HepG2 (cell line): ENCODE measurements around the gene RAD17. TPM values are rescaled to one million over a fixed set of nuclear protein-coding genes. Genes with fewer than 3 reads are reported as not detected.

Experiments
- AKNA ChIP-seq: sonication (generic); formaldehyde crosslinking; IDR thresholded peaks from 2 replicates; pipeline ENCODE4 v1.4.0; 2020; ENCODE audit warnings: missing genetic modification reagents, borderline replicate concordance
- ARNTL ChIP-seq: sonication (generic); formaldehyde crosslinking; IDR thresholded peaks from 2 replicates; pipeline ENCODE4 v1.4.0; 2020; ENCODE audit warnings: mild to moderate bottlenecking, missing genetic modification reagents
- ATRX ChIP-seq: sonication (generic); formaldehyde crosslinking; IDR thresholded peaks from 2 replicates; pipeline ENCODE4 v1.4.0; 2020; ENCODE audit warnings: missing genetic modification reagents, borderline replicate concordance
- GABPA ChIP-seq, 2 experiments: IDR thresholded peaks; 2 replicates each; pipeline ENCODE4 v1.6.1; 2011 to 2016; ENCODE audit warnings: low read depth in 2 of 2, low read length in 1 of 2, missing biosample characterization in 1 of 2, missing genetic modification characterization in 1 of 2
- GLI4 ChIP-seq: sonication (generic); formaldehyde crosslinking; IDR thresholded peaks from 2 replicates; pipeline ENCODE4 v1.5.1; 2020; ENCODE audit warnings: missing genetic modification reagents, mild to moderate bottlenecking, moderate library complexity, borderline replicate concordance
- GMEB2 ChIP-seq: IDR thresholded peaks from 2 replicates; pipeline ENCODE4 v1.6.1; 2016; ENCODE audit warnings: missing biosample characterization, missing genetic modification reagents, low read depth
- HNF1B ChIP-seq: sonication (generic); formaldehyde crosslinking; IDR thresholded peaks from 2 replicates; pipeline ENCODE4 v1.5.1; 2020; ENCODE audit warnings: mild to moderate bottlenecking, moderate library complexity, missing genetic modification reagents
- KLF16 ChIP-seq, 2 experiments: sonication (generic) in 1 of 2; formaldehyde crosslinking in 1 of 2; IDR thresholded peaks; 2 replicates each; pipeline versions ENCODE4 v1.6.1 to v1.8.0; 2016 to 2023; ENCODE audit warnings: missing genetic modification reagents in 2 of 2, missing compliant biosample characterization in 1 of 2
- MAFG ChIP-seq: sonication (generic); formaldehyde crosslinking; IDR thresholded peaks from 2 replicates; pipeline ENCODE4 v1.5.1; 2020; ENCODE audit warnings: mild to moderate bottlenecking, missing genetic modification reagents
- MAZ ChIP-seq, 2 experiments: sonication (generic) in 1 of 2; formaldehyde crosslinking in 1 of 2; IDR thresholded peaks; 2 replicates each; pipeline versions ENCODE4 v1.5.0 to v1.6.1; 2012 to 2020; ENCODE audit warnings: low read depth in 2 of 2, mild to moderate bottlenecking in 2 of 2, borderline replicate concordance in 1 of 2, improper control_type of control experiment in 1 of 2, low read length in 1 of 2, missing genetic modification reagents in 1 of 2, moderate library complexity in 1 of 2
- NCOA5 ChIP-seq: sonication (generic); formaldehyde crosslinking; IDR thresholded peaks from 2 replicates; pipeline ENCODE4 v1.4.0; 2020; ENCODE audit warnings: missing genetic modification reagents
- SALL2 ChIP-seq: sonication (generic); formaldehyde crosslinking; IDR thresholded peaks from 2 replicates; pipeline ENCODE4 v1.8.1; 2023; ENCODE audit warnings: mild to moderate bottlenecking, missing genetic modification reagents, inconsistent platforms
- SMYD3 ChIP-seq: sonication (generic); formaldehyde crosslinking; IDR thresholded peaks from 2 replicates; pipeline ENCODE4 v1.8.1; 2023; ENCODE audit warnings: mild to moderate bottlenecking, missing genetic modification reagents
- SP4 ChIP-seq: sonication (generic); formaldehyde crosslinking; IDR thresholded peaks from 2 replicates; pipeline ENCODE4 v1.8.1; 2023; ENCODE audit warnings: mild to moderate bottlenecking, missing genetic modification reagents
- ZNF296 ChIP-seq: sonication (generic); formaldehyde crosslinking; conservative IDR thresholded peaks from 2 replicates; pipeline ENCODE4 v1.5.0; 2020; ENCODE audit warnings: mild to moderate bottlenecking, missing genetic modification reagents
- ZNF446 ChIP-seq: sonication (generic); formaldehyde crosslinking; IDR thresholded peaks from 2 replicates; pipeline ENCODE4 v1.5.0; 2020; ENCODE audit warnings: mild to moderate bottlenecking, missing genetic modification reagents
- ZNF558 ChIP-seq: sonication (generic); formaldehyde crosslinking; IDR thresholded peaks from 2 replicates; pipeline ENCODE4 v1.9.0; 2022; ENCODE audit warnings: mild to moderate bottlenecking, missing genetic modification reagents, borderline replicate concordance
- ZNF567 ChIP-seq: sonication (generic); formaldehyde crosslinking; IDR thresholded peaks from 2 replicates; pipeline ENCODE4 v1.8.1; 2023; ENCODE audit warnings: mild to moderate bottlenecking, missing genetic modification reagents, borderline replicate concordance
- ZNF766 ChIP-seq: sonication (generic); formaldehyde crosslinking; IDR thresholded peaks from 2 replicates; pipeline ENCODE4 v1.5.0; 2020; ENCODE audit warnings: missing genetic modification reagents, borderline replicate concordance
- ZNF776 ChIP-seq: sonication (generic); formaldehyde crosslinking; IDR thresholded peaks from 2 replicates; pipeline ENCODE4 v1.4.0; 2020; ENCODE audit warnings: mild to moderate bottlenecking, missing genetic modification reagents
- ZNF792 ChIP-seq: IDR thresholded peaks from 2 replicates; pipeline ENCODE4 v1.6.1; 2016
- polyA plus RNA-seq, 8 experiments: library from polyadenylated mRNA; depleted of rRNA in 3 of 8; stranded (reverse) in 7 of 8; unstranded in 1 of 8; fragments of >200 nt; fragmentation: Illumina TruSeq in 4 of 8; extraction: Trizol in 4 of 8; gene quantifications; 2 replicates each; pipeline versions ENCODE4 v1.2.1 to v1.2.3, GENCODE V29; 2011 to 2016; ENCODE audit warnings: low read depth in 4 of 8, missing spikeins in 1 of 8, mixed read lengths in 1 of 8; ENCODE audit not compliant: insufficient read depth in 1 of 8
- total RNA-seq, 5 experiments: library from RNA; depleted of rRNA; stranded (reverse); fragments of >200 nt; fragmentation: Illumina TruSeq; extraction: Trizol; gene quantifications; 2 replicates each; pipeline ENCODE4 v1.2.3, GENCODE V29; 2016; ENCODE audit warnings: low read depth in 1 of 5

Gene RAD17
- total and polyA plus RNA-seq, 2 of the 13 experiments (the other 11 are each of a cell fraction or from before 2014, with no cell fraction given): 24.0 to 25.9 TPM

GRCh38 chr5:69414885-69415583 is 45.4 kb downstream of the RAD17 start, which contains the start of gene MARVELD2 (continued):
- no peak for TF ChIP-seq AKNA (CRISPR knock-in tag)
- no peak for TF ChIP-seq ZNF296
- no peak; the same call in 1 of the 2 replicates for TF ChIP-seq ZNF766
- TF ChIP-seq ARNTL: peak; percentile 89
- TF ChIP-seq MAFG (CRISPR knock-in tag): no peak
- peak; percentile 29; the same call in 1 of the 2 replicates for TF ChIP-seq MAZ (IDR thresholded peaks at IDR 0.05; ENCODE audit: borderline replicate concordance, low read depth, low read length)
- peak; percentile 88 for TF ChIP-seq MAZ (CRISPR knock-in tag; IDR thresholded peaks at IDR 0.05; ENCODE audit: low read depth)
- no peak for TF ChIP-seq SALL2 (CRISPR knock-in tag)
- peak; percentile 47; the same call in 1 of the 2 replicates for TF ChIP-seq SP4 (CRISPR knock-in tag)
- TF ChIP-seq SMYD3 (CRISPR knock-in tag): 0 out of 2 replicates have a peak, but pooled peaks have one; percentile 16
- peak in 1 of 2 experiments; percentile 49; a peak in 2 of 4 replicates for TF ChIP-seq KLF16 (CRISPR knock-in tag; IDR thresholded peaks at IDR 0.05)
- no peak for TF ChIP-seq ZNF567 (CRISPR knock-in tag)
- TF ChIP-seq ZNF558 (CRISPR knock-in tag): peak; percentile 74; the same call in 1 of the 2 replicates
- TF ChIP-seq ATRX (CRISPR knock-in tag): no peak
- TF ChIP-seq HNF1B (CRISPR knock-in tag): peak; percentile 67
- TF ChIP-seq ZNF446 (CRISPR knock-in tag): 0 out of 2 replicates have a peak, but pooled peaks have one; percentile 42
- TF ChIP-seq ZNF776 (CRISPR knock-in tag): peak; percentile 68; the same call in 1 of the 2 replicates
- TF ChIP-seq GABPA (IDR thresholded peaks at IDR 0.05; ENCODE audit: low read depth, low read length): no peak
- peak; percentile 9; the same call in 1 of the 2 replicates for TF ChIP-seq GABPA (CRISPR knock-in tag; IDR thresholded peaks at IDR 0.05; ENCODE audit: low read depth)
- no peak for TF ChIP-seq NCOA5
- no peak for TF ChIP-seq GMEB2 (CRISPR knock-in tag)
- TF ChIP-seq ZNF792: peak; percentile 61; the same call in 1 of the 2 replicates
- no peak for TF ChIP-seq GLI4 (CRISPR knock-in tag)
